EL (cell line): ENCODE measurements around the gene CPB2.
A peak's percentile ranks its signal among the peaks of the same experiment; 100 is the strongest.

ENCODE experiments used
- DNase-seq: peaks from one replicate; pipeline ENCODE4 v3.0.0-alpha.2; 2016

CPB2 gene

DNA sequence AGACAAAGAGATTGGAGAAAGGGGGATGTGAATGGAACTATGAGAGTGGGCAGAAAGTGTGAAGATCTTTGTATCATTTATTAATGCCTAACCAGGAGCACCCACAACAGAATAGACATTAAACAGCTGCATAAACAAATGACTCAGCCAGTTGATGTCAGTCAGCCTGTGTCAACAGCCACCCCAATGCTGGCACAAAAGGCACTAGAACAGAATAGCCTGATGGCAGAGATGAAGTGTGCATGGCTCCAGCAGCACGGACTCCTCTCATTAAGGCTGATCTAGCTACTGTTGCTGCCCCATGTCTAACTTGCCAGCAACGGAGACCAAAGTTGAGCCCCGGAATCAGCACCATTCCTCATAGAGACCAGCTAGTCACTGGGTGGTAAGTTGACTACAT is 7.8 kb downstream of the CPB2 start:
- DNase-seq, result no peak

- no peak for DNase-seq
Observed at GRCh38 chr13:46094478-46094877, 10.4 kb downstream of the CPB2 start.

DNA sequence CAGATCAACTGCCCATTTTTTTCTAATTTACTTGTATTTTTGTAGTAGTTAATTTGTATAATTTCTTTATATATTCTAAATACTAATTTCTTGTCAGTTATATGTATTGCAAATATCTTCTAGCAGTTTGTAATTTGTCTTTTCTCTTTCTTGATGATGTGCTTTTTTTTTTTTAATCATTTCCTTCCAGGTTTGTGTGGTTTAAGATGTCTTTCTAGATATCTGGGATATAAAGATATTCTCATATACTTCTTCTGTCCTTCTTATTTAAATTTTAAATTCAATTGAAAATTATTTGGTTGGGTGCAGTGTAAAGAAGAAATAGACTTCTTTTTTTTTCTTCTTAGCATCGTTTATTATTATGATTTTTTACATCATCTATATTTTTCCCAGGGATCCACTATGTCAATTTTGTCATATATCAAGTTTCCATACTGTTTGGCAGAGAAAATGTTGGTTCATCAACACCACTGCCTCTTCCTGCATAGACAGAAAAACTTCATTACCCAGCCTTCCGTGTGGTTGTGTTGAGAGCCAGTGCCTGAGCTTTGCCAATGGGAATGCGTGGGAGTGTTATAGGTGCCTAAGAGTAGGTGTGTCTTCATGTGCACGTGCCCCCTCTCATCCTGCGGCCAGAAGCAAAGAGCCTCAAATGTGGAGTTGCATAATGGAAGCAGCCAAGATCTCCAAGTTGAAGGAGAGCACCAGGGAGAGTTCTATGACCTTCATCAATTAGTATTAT is 15.8 kb downstream of the CPB2 start:
- DNase-seq, result no peak

DNA sequence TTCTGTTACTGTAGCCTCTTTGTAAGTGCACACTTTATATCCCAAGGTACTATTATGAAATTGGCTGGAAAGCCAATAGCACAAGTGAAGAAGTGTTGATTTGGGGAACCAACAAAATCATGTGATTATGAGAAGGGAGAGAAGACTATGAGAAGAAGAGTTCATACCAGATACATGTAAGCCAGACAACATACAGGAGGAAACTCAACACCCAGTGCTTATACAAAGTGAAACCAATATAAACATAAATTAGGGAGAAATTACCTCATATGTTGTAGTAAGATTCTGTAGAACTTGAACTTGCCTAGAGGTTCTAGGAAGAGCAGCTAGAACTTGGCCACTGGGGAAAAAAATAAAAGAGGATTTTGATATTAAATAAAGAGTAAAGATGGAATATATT is 17.4 kb downstream of the CPB2 start:
- DNase-seq, result no peak

DNA sequence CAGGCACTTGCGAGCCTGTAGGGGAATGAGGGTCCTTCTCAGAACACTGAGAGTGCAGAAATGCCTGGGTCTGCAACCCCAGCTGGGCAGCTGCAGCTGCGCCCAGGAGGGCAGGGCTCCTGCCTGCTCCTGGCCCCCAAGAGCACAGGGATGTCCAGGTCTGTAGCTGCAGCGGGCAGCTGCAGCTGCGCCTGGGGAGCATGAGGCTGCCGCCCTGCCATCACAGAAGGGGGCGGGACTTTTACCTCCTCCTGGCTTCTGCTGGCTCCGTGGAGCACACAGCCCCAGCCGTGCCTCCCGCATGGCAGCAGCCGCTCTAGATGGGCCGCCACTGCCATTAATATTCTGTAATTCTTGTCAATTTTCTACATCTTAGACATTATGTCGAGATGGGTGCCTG is 17.8 kb downstream of the CPB2 start:
- DNase-seq, result no peak

GRCh38 chr13:46086421-46086922 is 18.4 kb downstream of the CPB2 start:
- no peak for DNase-seq

DNA sequence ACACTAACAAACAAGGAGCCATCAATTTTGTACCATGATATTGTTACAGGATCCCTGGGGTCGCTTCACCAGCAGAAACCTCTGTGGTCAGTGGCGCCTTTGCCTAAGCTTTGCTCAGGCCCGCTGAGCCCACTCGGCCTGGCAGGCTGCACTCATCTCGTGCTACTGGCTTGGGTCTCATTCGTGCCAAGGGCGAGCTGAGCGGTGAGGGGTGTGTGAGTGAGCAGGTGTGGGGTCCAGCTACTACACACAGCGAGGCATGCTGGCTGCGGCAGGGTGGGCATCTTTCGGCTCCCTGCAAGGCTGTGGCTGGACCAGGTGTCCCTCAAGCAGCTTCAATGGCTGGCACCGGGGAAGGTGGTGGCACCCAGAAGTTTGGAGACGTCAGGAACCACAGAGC is 19.1 kb downstream of the CPB2 start:
- DNase-seq, result no peak

GRCh38 chr13:46082324-46082723 is 22.5 kb downstream of the CPB2 start:
- DNase-seq, result no peak

- DNase-seq, result no peak
Observed at GRCh38 chr13:46079770-46080169, 25.1 kb downstream of the CPB2 start.

GRCh38 chr13:46077265-46077664 is 27.6 kb downstream of the CPB2 start:
- no peak for DNase-seq

- no peak for DNase-seq
Observed at GRCh38 chr13:46076827-46077226, 28.0 kb downstream of the CPB2 start.

DNA sequence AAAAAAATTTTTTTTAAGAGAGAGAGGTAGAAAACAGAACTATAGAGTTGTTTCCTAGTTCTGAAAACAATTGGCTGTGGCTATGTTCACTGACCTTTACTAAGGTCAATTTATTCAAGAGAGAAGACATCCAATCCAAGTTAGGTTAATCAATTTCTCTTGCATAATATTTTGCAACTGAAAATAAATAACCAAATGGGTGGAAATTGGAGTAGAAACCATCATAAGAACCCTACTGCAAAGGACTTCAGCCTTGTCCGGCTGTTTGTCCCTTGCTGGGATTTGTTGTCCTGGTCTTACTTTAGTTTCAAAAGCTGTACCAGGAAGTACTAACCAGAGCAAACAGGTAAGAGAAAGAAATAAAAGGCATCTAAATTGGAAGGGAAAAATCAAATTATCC is 29.0 kb downstream of the CPB2 start:
- no peak for DNase-seq

DNA sequence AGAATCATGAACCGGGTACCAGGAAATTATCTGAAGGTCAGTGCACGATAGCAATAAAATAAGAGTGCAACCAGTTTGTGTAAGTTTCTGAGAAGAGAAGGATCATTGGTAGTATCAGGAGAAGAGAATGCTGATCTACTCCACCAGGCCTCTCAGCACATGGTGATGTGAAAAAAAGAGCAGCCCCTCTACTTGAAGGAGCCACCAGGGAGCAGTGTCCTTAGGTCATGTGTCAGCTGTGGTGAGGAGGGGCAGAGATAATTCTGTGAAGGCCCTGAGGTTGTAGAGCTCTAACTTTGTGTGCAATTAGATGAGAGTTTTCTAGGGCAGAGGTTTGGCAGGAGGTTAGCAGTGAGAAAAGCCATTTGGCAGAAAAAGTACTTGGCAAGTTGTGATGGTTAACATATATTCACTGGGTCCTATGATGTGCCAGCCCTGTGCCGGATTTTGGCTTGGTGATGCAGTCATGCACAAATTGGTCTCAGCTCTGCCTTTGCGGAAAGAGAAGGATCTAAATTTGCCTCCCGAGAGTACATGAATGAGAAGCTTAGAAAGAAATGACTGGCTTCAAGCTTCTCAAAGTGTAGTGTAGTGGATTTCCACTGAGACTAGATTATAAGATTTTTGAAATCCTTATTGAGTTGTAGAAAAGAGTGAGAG is 33.1 kb downstream of the CPB2 start:
- no peak for DNase-seq

- no peak for DNase-seq
Observed at GRCh38 chr13:46063292-46063691, 41.5 kb downstream of the CPB2 start.

GRCh38 chr13:46062185-46062584 is 42.6 kb downstream of the CPB2 start:
- peak; percentile 83 for DNase-seq

GRCh38 chr13:46059405-46059804 is 45.4 kb downstream of the CPB2 start:
- DNase-seq, result no peak

DNA sequence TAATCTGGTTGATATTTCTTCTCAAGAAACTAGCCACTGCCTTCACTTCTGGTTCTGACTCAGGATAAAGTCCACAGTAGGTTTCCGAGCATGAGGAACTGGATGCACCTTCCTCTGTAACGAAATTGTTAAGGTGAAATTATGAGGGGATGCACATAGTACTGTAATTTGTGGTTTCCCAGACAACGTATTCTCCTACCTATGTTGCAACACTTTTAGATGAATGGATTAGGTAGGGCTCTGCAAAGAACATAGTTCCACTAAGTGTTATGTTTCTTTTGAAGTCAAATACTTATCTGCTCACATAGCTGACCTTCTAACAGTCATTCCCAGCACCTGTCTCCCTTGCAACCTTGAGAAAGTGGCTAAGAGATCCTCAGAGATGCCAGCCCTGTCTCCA is 46.6 kb downstream of the CPB2 start:
- DNase-seq, result no peak

GRCh38 chr13:46057256-46058015 is 47.4 kb downstream of the CPB2 start:
- peak; percentile 23 for DNase-seq

DNA sequence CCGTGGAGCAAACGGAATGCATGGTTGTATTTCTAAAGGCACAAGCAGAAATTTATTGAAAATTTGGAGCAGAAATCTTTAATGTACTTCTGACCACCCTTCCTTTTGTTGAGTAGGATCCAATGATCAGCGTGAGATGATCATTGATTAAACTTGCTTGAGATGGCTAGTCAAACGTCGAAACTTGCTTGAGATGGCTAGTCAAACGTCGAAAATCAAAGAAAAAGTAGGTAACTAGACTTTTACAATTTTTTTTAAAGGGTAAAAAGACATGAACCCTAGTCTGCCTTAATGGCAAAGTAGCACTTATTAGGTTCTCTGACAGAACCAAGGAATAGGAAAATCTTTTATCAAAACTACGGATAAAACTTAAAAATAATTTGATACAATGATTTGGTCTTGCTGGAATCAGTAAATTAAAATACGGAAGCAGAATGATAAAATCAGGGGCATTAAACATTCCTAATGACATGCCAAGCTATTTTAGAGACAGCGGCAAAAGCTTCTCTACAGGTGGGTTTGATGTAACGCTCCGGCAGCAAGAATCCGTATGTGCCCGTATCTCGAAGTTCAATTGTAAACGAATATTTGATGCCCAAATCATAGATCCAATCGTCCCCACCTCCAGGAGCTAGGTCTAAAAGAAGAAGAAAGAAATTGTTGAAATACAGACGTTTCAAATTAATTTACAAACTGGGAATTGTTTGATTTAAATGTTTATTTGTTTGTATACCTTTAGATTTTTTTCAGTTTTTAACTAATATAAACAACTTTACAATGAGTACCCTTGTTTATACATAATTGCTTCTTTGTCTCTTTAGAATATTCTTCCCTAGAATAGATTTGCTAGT is 51.4 kb downstream of the CPB2 start:
- peak; percentile 8 for DNase-seq

DNA sequence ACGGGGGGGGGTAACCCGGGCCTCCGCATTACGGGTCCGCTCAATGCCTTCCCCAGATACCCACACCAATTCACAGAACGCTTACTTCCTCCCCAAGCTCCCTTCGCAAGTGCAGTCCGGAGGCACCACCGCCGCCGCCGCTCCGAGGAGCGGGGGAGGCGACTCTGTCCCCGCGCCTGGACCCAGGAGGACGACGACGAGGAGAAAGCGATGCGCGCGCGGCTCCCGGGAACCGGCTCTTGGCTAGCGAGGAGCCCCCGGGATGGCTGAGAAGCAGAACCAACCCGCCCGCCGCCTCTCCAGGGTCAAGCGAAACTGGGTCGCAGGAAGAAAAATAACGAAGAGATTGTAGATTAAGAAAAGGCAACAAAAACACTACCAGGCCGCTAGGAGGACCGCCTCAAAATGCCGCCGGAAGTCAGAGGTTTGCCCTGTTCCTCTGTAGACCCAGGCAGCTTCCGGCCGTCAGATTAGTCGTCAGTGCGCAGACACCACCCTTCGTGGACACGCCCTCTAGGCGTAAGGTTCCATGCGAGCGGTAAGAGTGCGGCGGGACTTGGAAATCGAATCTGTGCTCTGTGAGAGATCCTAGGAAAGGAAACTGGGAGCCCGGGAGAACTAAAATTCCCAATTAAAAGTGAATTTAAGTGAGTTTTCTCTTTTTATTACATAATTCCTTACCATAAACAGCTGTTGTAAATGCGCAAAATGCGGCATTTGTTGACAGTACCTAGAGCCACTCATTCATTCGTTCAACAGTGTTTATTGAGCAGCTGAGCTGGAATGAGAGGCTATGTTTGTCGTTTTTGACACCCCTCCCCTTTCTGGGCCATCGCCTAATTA is 52.3 kb downstream of the CPB2 start, which contains the start of gene ZC3H13:
ZC3H13 (minus strand) TSS at position 428 of the 843 bp plus-strand sequence. CDS start 7,239 bp downstream, outside the sequence.
- DNase-seq, result peak; percentile 96

GRCh38 chr13:46051968-46052318 is 52.9 kb downstream of the CPB2 start:
- DNase-seq, result no peak

DNA sequence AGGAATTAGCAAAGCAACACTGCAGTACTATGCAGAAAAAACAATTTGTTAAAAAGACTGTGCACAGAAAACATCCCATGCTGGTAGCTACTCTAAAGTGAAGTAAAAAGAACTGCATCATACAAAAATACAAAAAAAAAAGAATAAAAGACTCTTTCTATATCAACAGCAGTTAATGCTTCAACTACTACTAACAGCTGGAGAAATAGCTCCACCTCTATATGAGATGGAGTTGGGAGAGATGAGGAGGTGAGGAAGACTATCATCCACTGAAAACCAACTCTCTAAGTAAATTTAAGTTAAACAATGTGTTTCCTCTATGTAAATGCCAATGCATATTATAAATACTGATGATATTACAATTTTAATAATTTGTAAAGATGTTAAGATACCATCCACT is 54.1 kb downstream of the CPB2 start:
- no peak for DNase-seq
